Endodermal cell (in vitro differentiated cells): ENCODE measurements around the gene PDE4D. TPM values are rescaled to one million over a fixed set of nuclear protein-coding genes. Genes with fewer than 3 reads are reported as not detected.

ENCODE experiments used
- DNase-seq: peaks from one replicate; pipeline ENCODE4 v3.0.0-alpha.2; 2017
- H3K27ac ChIP-seq: 2 replicates; pipeline ENCODE4 v1.5.1; 2013; ENCODE audit warnings: mild to moderate bottlenecking, low read depth, low read length, moderate library complexity
- H3K27me3 ChIP-seq: 2 replicates; pipeline ENCODE4 v1.6.1; 2013; ENCODE audit warnings: mild to moderate bottlenecking, low read length, moderate library complexity; ENCODE audit not compliant: insufficient read depth, control insufficient read depth, poor library complexity, severe bottlenecking
- H3K36me3 ChIP-seq: 2 replicates; pipeline ENCODE4 v1.7.0; 2013; ENCODE audit warnings: mild to moderate bottlenecking, low read length, moderate library complexity; ENCODE audit not compliant: control insufficient read depth, insufficient read depth
- H3K4me1 ChIP-seq: one replicate; pipeline ENCODE4 v1.7.0; 2013; ENCODE audit warnings: low read length; ENCODE audit not compliant: control insufficient read depth, insufficient read depth
- H3K4me3 ChIP-seq: 2 replicates; pipeline ENCODE4 v1.5.1; 2013; ENCODE audit warnings: mild to moderate bottlenecking, low read length, moderate library complexity
- H3K9ac ChIP-seq: 2 replicates; pipeline ENCODE4 v1.6.1; 2013; ENCODE audit warnings: mild to moderate bottlenecking, low read length, moderate library complexity; ENCODE audit not compliant: poor library complexity, severe bottlenecking; ENCODE audit errors: extremely low read depth
- H3K9me3 ChIP-seq: 2 replicates; pipeline ENCODE4 v1.6.1; 2013; ENCODE audit warnings: mild to moderate bottlenecking, low read length, moderate library complexity; ENCODE audit not compliant: control insufficient read depth
- H3K27ac Mint-ChIP-seq: 2 replicates; pipeline ENCODE4 v1.8.0; 2020; ENCODE audit warnings: mixed read lengths
- H3K27me3 Mint-ChIP-seq: 2 replicates; pipeline ENCODE4 v1.8.0; 2021; ENCODE audit warnings: mild to moderate bottlenecking, mixed read lengths; ENCODE audit not compliant: insufficient read depth
- H3K36me3 Mint-ChIP-seq: 2 replicates; pipeline ENCODE4 v1.8.0; 2020; ENCODE audit warnings: low read depth, mixed read lengths
- H3K4me1 Mint-ChIP-seq: 2 replicates; pipeline ENCODE4 v1.8.0; 2020; ENCODE audit warnings: mixed read lengths
- H3K4me3 Mint-ChIP-seq: 2 replicates; pipeline ENCODE4 v1.8.0; 2020; ENCODE audit warnings: mild to moderate bottlenecking, moderate library complexity, mixed read lengths
- H3K9me3 Mint-ChIP-seq: 2 replicates; pipeline ENCODE4 v1.8.0; 2020; ENCODE audit warnings: mild to moderate bottlenecking, mixed read lengths
- WGBS, 2 experiments: methylation state at CpG; one replicate each; pipeline versions ENCODE4 v1.1.5 to v1.1.7; 2013; ENCODE audit warnings: missing lambda C conversion rate in 2 of 2, mixed read lengths in 1 of 2; ENCODE audit not compliant: insufficient coverage in 1 of 2, insufficient read length in 1 of 2; 5-methylcytosine and 5-hydroxymethylcytosine counted together
- total RNA-seq, 2 donors: library from RNA; stranded (reverse); fragmentation: NEBNext Ultra II Directional in 1 of 2; extraction: Animal tissue kit (Norgen Biotek cat#: 25700) in 1 of 2; gene quantifications; 2 replicates in 1 of 2; 3 replicates in 1 of 2; pipeline ENCODE4 v1.2.1, GENCODE V29; 2021
- TF ChIP-seq, protein P1 (sequence below): fragments of 200-600 bp; sonication (generic); conservative IDR thresholded peaks from 2 replicates; pipeline ENCODE4 v1.5.0; 2021; ENCODE audit warnings: antibody characterized with exemption, mild to moderate bottlenecking

PDE4D gene
- total RNA-seq, 2 donors from 2014 or later, result 9.2 to 11.4 TPM

DNA sequence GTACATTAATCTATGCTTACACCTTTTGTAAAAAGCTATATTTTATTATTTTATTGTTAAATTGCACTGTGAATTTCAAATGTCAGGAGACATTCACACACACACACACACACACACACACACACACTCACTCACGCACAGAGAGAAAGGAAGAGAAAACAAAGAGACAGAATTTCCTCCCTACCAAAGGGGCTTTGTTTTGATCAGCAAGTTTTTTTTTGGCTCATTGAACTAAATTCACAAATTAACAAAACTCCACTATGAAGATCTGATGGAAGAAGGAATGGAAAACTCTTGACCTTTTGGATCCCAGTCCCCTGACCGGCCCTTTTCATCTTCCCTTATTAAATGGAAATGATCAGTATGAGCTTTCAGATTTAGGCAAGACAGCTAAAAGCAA is 161.2 kb downstream of the PDE4D start:
- Histone ChIP-seq H3K27ac (no peak overlapping the region), H3K4me1 (no peaks in the 10 kb centered on the region), H3K4me3 (no peak overlapping the region), H3K9me3 (no peaks in the 10 kb centered on the region), H3K36me3 (no peaks in the 10 kb centered on the region), H3K27me3 (no peaks in the 10 kb centered on the region), H3K9ac (no peak overlapping the region)
- H3K9me3 Mint-ChIP-seq, result no peaks in the 10 kb centered on the region
- H3K36me3 Mint-ChIP-seq, result no peaks in the 10 kb centered on the region
- no peaks in the 10 kb centered on the region for H3K27me3 Mint-ChIP-seq
- no peak overlapping the region for H3K4me3 Mint-ChIP-seq
- no peaks in the 10 kb centered on the region for H3K4me1 Mint-ChIP-seq
- DNase-seq, result no peak
- WGBS, 2 experiments, result 86% methylated on average over 2 of the region's 2 CpGs; no CpG with 5 or more reads in 1 of the 2 experiments
- TF ChIP-seq, protein P1, sequence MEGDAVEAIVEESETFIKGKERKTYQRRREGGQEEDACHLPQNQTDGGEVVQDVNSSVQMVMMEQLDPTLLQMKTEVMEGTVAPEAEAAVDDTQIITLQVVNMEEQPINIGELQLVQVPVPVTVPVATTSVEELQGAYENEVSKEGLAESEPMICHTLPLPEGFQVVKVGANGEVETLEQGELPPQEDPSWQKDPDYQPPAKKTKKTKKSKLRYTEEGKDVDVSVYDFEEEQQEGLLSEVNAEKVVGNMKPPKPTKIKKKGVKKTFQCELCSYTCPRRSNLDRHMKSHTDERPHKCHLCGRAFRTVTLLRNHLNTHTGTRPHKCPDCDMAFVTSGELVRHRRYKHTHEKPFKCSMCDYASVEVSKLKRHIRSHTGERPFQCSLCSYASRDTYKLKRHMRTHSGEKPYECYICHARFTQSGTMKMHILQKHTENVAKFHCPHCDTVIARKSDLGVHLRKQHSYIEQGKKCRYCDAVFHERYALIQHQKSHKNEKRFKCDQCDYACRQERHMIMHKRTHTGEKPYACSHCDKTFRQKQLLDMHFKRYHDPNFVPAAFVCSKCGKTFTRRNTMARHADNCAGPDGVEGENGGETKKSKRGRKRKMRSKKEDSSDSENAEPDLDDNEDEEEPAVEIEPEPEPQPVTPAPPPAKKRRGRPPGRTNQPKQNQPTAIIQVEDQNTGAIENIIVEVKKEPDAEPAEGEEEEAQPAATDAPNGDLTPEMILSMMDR, result no peak
- H3K27ac Mint-ChIP-seq, result no peak overlapping the region

DNA sequence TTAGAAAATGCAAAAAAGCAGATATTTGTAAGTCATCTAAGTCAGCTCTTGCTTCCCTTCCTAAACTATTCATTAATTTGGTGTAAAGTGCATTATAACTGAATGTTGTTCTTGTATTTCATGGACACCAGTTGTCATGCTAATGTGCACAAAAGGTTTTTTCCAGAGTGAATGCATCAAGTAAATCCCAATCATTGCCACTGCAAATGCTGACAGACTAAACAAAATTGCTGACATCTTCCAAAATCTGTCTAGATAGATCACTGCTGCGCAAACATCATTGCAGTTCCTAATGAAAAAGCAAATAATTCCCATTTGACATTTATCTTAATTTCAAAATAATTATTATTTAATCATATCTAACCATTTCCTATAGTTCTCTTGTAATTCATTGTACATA is 161.7 kb downstream of the PDE4D start:
- Histone ChIP-seq H3K9ac (no peak overlapping the region), H3K36me3 (no peaks in the 10 kb centered on the region), H3K27me3 (no peaks in the 10 kb centered on the region), H3K27ac (no peak overlapping the region), H3K9me3 (no peaks in the 10 kb centered on the region), H3K4me1 (no peaks in the 10 kb centered on the region), H3K4me3 (no peak overlapping the region)
- H3K36me3 Mint-ChIP-seq, result no peaks in the 10 kb centered on the region
- no peak for DNase-seq
- H3K27ac Mint-ChIP-seq, result no peak overlapping the region
- 93% methylated on average over 1 of the region's 1 CpG; no CpG with 5 or more reads in 1 of the 2 experiments for WGBS, 2 experiments
- no peak overlapping the region for H3K4me3 Mint-ChIP-seq
- H3K27me3 Mint-ChIP-seq, result no peaks in the 10 kb centered on the region
- no peaks in the 10 kb centered on the region for H3K4me1 Mint-ChIP-seq
- H3K9me3 Mint-ChIP-seq, result no peaks in the 10 kb centered on the region
- TF ChIP-seq, protein P1, result no peak

DNA sequence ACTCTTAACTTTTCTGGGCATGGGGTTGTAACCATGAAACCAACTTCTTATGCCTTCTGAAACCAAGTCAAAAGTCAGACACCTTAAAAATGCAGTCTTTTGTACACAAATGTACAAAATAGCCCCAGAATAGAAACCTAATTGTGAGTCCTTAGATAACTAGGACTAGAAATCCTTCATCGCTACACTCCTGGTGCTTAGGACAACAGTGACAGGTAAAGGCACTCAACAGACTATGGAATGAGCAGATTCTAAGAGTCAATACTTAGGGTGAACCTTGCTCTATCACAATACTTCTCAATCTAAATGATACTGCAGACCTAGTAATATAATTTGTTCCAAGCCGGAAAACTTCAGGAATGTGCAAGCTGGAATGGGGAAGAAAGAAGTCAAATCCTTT is 163.7 kb downstream of the PDE4D start:
- TF ChIP-seq, protein P1, result no peak
- Mint-ChIP-seq H3K27me3 (no peaks in the 10 kb centered on the region), H3K36me3 (no peaks in the 10 kb centered on the region), H3K4me1 (no peaks in the 10 kb centered on the region), H3K27ac (no peak overlapping the region), H3K9me3 (no peaks in the 10 kb centered on the region), H3K4me3 (no peak overlapping the region)
- Histone ChIP-seq H3K27ac (no peak overlapping the region), H3K4me1 (no peaks in the 10 kb centered on the region), H3K9me3 (no peaks in the 10 kb centered on the region), H3K9ac (no peak overlapping the region), H3K4me3 (no peak overlapping the region), H3K36me3 (no peaks in the 10 kb centered on the region), H3K27me3 (no peaks in the 10 kb centered on the region)
- no peak for DNase-seq
- 88% methylated on average over 2 of the region's 2 CpGs; no CpG with 5 or more reads in 1 of the 2 experiments for WGBS, 2 experiments
